ENCODE results near the gene TSNAXIP1. TPM values are rescaled to one million over a fixed set of nuclear protein-coding genes. Genes with fewer than 3 reads are reported as not detected.

Gene TSNAXIP1
- total and polyA plus RNA-seq, 9 of the 15 experiments (the other 6 are each of a cell fraction or from before 2014, with no cell fraction given) = 0.03 to 0.24 (median 0.11) TPM; not detected in 4

GRCh38 chr16:67800338-67800926, 6.3 kb upstream of the TSNAXIP1 start:
- ChIA-PET CTCF (ENCODE audit: low intra/inter-chr PET ratio) (no interaction called here), POLR2A (interaction anchor here (0.5 to 1.8 kb wide), 5 partner anchors 20 to 160 kb away, joined by 3 to 5 read pairs (median 3); partner anchors contain the start of gene NUTF2)
- H3K4me1 ChIP-seq (replicated peaks in 1 of 2; ENCODE audit: control insufficient read depth in 2 of 2, insufficient read depth in 2 of 2, low read length in 2 of 2) = peaks cover 20 to 28% of the 10 kb centered on the region in 2 experiments
- 0 out of 2 replicates have a peak, but pooled peaks cover 9% of the 10 kb centered on the region for H4K20me1 ChIP-seq (replicated peaks; ENCODE audit: control insufficient read depth, insufficient read depth, low read length)
- H2AFZ ChIP-seq (ENCODE audit: low read depth, low read length) = no peak overlapping the region
- no peaks in the 10 kb centered on the region for H3K27me3 ChIP-seq (ENCODE audit: control insufficient read depth in 2 of 2, insufficient read depth in 2 of 2, low read length in 2 of 2)
- DNase-seq (ENCODE audit: extremely low read depth in 1 of 4, low spot score in 3 of 4) (peak in 3 of 4 experiments; percentile 35 to 64 (median 44)), FAIRE-seq (peak; percentile 66), ATAC-seq (peak; percentile 71)
- peak overlapping the region in 1 of 2 experiments; percentile 85; a peak in 2 of 4 replicates for H3K9ac ChIP-seq (ENCODE audit: insufficient read depth in 1 of 2, low read depth in 2 of 2, low read length in 2 of 2)
- peak overlapping the region; percentile 49 for H3K27ac ChIP-seq (ENCODE audit: extremely low read depth, low read depth, low read length)
- BruUV-seq (replicated peaks) = no TSS peak
- H3K4me2 ChIP-seq (ENCODE audit: insufficient read depth, low read length) = peak overlapping the region; percentile 39; the same call in 1 of the 2 replicates
- peaks cover 56% of the 10 kb centered on the region for H3K79me2 ChIP-seq (ENCODE audit: control insufficient read depth, insufficient read depth, low read length)
- intact Hi-C loops (cut with micrococcal nuclease) = no loop called here
- WGBS (ENCODE audit: insufficient coverage, low coverage, missing lambda C conversion rate) = 52% methylated on average over 7 of the region's 7 CpGs
- no peak overlapping the region for H3K4me3 ChIP-seq
- peaks cover 58% of the 10 kb centered on the region; the same call in 2 of the 3 replicates for H3K36me3 ChIP-seq (ENCODE audit: control insufficient read depth, insufficient read depth, low read length)
- H3K9me3 ChIP-seq (replicated peaks; ENCODE audit: control insufficient read depth, insufficient read depth, low read depth, low read length) = no peaks in the 10 kb centered on the region
- TF ChIP-seq ARNT (IDR thresholded peaks at IDR 0.05) (no peak), CREB1 (IDR thresholded peaks at IDR 0.05) (peak; percentile 61), CREB1 (CRISPR knock-in tag; IDR thresholded peaks at IDR 0.05) (no peak), NR2C2 (CRISPR knock-in tag; IDR thresholded peaks at IDR 0.05) (no peak), NR2C2 (tag; IDR thresholded peaks at IDR 0.05) (0 out of 2 replicates have a peak, but pooled peaks have one; percentile 21), CREM (IDR thresholded peaks at IDR 0.05; ENCODE audit: low read depth) (peak; percentile 81), MEIS2 (IDR thresholded peaks at IDR 0.05; ENCODE audit: partially characterized antibody) (peak; percentile 44), MAX (CRISPR knock-in tag; IDR thresholded peaks at IDR 0.05) (peak; percentile 47), ZNF316 (IDR thresholded peaks at IDR 0.05) (peak; percentile 36), CBX5 (IDR thresholded peaks at IDR 0.05; ENCODE audit: borderline replicate concordance, low read depth) (no peak), MAFG (tag; conservative IDR thresholded peaks at IDR 0.05) (peak; percentile 73), C11orf30 (IDR thresholded peaks at IDR 0.05; ENCODE audit: low read depth) (peak; percentile 57; the same call in 1 of the 2 replicates), ATF3 (IDR thresholded peaks at IDR 0.05) (peak; percentile 40; the same call in 1 of the 2 replicates), ATF3 (CRISPR knock-in tag; conservative IDR thresholded peaks at IDR 0.05) (no peak), GTF3C2 (IDR thresholded peaks at IDR 0.05; ENCODE audit: borderline replicate concordance, extremely low read depth, insufficient read length) (no peak), NFE2 (IDR thresholded peaks at IDR 0.05; ENCODE audit: low read depth) (peak; percentile 27; the same call in 1 of the 2 replicates)
- in situ Hi-C loops (cut with MboI) = no loop called here
- H3K9me1 ChIP-seq (ENCODE audit: control insufficient read depth, insufficient read depth, low read length) = no peaks in the 10 kb centered on the region

Data from K562 (cell line).